GM19240 (cell line): ENCODE results near the gene HTRA3.

Source experiments
- DNase-seq: peaks from one replicate; pipeline ENCODE4 v3.0.0; 2011; ENCODE audit warnings: low spot score; ENCODE audit not compliant: insufficient read length

The HTRA3 gene

GRCh38 chr4:8291701-8292477 is 22.3 kb downstream of the HTRA3 start:
- no peak for DNase-seq

DNA sequence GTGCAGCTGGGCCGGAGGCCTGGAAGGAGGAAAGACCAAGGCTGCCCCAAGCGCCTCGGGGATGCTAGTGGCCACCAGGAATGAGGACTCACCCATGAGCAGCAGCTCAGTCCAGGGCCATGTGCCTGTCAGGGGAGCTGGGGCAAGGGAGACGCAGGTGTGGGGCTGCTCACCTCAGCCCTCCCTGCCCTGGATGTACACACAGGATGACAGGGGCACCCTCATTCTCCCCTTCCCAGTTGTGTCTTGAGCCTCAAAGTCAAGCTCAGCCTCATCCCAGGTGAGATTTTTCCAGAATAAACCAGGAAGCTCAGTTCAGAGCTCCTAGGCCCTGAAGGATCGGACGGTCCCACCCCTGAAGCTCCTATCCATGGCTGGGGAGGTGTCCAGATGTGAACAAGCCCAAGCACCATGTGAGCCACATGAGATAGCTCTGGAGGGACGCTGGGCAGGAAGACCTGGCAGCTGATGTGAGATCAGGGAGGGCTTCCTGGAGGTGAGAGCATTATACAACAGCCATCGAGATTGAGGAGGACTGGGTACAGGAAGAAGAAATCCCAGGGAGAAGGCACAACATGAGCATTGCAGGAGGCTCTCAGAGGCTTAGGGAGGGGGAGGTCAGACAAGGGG is 23.0 kb downstream of the HTRA3 start:
- DNase-seq = no peak

DNA sequence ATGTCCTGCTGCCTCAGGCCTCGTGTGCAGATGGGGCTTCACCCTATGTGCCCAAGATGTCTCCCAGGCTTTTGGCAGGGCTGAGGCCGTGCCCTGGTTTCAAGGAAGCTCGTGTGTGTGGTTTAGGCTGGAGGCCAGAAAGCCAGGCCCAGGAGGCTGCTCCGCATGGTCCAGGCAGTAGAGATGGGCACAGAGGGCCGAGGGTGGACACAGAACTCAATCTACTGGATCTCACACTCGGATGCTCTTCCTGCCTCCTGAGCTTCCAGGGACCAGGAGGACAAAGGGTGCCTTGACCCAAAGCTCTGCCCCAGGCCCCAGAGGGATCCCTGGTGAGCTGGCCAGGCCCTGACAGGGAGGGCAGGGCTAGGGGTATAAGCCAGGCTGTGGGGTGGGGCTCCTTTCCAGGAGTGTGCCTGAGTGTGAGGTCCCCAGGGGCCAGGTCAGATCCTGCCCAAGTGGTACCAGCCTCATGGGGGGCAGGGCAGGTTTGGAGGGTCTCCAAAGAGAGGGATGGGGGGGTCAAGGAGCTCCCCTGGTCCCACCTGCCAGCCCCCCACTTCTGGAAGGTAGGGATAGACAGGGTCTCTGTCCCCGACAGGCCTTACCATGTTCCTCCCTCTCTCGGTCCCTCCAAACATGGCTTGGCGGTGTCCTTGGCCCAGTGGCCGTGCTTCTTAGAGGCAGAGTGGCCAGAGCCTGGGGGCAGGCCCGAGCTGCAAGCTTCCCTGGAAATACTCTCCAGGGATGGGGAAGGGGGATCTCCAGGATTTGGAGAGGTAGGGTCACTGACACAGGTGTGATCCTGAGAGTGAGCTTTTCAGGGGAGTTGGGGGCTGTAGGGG is 23.8 kb downstream of the HTRA3 start:
- no peak for DNase-seq

GRCh38 chr4:8294036-8294435 is 24.5 kb downstream of the HTRA3 start:
- DNase-seq = no peak

GRCh38 chr4:8294775-8295174 is 25.2 kb downstream of the HTRA3 start:
- DNase-seq = no peak

- DNase-seq = no peak
Measured at GRCh38 chr4:8295471-8295870, 25.9 kb downstream of the HTRA3 start.

DNA sequence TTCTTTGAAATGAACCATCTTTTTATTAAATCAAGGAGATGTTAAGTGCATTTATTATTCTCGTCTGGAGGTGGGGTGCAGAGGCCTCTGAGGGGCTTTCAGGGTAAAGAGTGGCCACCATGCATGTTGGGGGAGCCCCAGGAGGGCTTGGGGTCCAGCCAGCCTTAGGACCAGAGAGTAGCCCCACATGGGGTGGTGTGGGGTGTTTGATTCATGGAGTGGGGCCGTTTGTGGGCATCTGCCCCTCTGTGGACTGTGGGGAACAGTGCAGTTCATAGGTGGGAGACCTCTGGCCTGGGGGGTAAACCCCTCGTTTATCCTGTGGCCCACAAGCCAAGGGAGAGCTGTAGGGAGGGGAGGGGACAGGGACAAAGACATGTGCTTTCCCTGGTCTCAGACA is 26.9 kb downstream of the HTRA3 start:
- no peak for DNase-seq

GRCh38 chr4:8297141-8297601 is 27.6 kb downstream of the HTRA3 start:
- DNase-seq = no peak

GRCh38 chr4:8297691-8298485 is 28.3 kb downstream of the HTRA3 start:
- DNase-seq = no peak

DNA sequence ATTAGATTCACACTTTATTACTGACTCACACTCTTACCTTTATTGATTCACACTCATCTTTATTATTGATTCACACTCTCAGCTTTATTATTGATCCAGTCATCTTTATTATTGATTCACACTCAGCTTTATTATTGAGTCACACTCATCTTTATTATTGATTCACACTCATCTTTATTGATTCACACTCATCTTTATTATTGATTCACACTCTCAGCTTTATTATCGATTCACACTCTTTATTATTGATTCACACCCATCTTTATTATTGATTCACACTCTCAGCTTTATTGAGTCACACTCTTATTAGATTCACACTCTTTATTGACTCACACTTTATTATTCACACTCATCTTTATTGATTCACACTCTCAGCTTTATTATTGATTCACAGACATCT is 31.3 kb downstream of the HTRA3 start:
- DNase-seq = no peak

DNA sequence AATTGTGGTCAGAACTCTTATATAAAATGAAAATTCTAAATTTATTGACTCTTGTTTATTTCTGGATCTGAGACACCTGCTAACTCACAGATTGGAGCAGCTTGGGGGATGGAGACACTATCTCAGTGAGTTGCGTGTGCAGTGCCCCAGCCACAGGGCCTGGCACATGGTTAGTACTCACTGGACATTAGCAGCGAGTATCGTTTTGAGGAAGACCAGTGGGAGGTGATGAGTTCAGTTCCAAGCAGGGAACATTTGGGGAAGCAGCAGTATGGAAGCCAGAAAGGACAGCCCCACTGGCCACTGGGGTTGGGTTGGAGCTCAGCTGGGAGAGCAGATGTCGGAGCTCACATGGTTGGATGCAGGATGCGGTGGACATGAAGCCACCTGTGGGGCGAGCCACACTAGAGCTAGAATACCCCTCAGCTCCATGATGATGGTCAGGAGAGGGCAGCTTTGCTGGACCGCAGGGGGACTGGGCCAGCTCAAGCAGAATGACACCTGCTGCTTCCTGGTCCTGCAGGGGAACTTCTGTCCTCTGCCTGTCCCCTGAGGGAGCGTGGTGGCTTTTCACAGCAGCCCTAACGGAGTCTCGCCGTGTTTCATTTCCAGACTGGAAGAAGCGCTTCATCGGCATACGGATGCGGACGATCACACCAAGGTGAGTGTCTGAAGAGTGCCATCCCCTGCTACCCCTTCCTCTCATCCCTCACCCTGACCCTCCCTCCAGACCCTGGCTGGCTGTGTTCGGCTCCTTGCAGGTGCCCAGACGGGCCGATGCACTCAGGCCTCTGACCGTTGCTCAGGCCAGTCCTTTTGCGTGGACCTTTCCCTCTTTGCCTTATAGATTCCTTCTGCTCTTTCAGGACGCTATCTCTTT is 32.5 kb downstream of the HTRA3 start:
- DNase-seq = no peak

- DNase-seq = no peak
Measured at GRCh38 chr4:8303081-8303480, 33.5 kb downstream of the HTRA3 start.

DNA sequence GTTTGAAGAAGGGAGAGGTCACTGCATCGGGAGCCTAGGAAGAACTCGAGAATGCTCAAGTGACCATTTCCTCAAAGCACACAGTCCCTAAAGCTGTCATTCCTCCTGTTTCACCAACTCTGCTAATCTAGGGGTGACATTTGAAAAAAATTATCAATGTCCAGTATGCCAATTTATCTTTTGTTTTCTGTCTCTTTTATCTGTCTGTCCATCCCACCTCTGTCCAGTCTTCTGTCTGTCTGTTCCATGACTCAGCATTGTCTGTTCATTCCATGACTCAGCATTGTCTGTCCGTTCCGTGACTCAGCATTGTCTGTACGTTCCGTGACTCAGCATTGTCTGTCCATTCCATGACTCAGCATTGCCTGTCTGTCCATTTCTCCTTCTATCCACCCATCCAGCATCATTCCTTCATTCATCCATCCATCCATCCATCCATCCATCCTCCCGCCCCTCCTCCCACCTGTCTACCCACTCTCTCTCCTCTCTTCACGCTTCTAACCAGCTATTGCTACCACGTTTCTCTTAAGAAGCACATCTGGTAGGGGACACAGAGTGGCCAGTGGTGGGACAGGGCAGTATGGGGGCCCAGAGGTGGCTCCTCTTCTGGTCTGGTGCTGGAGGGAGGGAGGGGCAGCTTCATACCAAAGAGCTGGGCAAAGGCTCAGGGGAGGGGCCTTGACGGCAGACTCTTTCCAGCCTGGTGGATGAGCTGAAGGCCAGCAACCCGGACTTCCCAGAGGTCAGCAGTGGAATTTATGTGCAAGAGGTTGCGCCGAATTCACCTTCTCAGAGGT is 34.1 kb downstream of the HTRA3 start:
- no peak for DNase-seq

- no peak for DNase-seq
Measured at GRCh38 chr4:8304827-8305695, 35.5 kb downstream of the HTRA3 start.

DNA sequence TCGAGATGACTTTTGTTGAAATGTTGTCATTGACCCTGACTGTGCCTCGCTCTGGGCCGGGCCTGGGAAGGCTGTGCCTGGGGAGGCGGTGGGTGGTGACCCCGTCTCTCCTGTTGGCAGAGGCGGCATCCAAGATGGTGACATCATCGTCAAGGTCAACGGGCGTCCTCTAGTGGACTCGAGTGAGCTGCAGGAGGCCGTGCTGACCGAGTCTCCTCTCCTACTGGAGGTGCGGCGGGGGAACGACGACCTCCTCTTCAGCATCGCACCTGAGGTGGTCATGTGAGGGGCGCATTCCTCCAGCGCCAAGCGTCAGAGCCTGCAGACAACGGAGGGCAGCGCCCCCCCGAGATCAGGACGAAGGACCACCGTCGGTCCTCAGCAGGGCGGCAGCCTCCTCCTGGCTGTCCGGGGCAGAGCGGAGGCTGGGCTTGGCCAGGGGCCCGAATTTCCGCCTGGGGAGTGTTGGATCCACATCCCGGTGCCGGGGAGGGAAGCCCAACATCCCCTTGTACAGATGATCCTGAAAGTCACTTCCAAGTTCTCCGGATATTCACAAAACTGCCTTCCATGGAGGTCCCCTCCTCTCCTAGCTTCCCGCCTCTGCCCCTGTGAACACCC is 36.4 kb downstream of the HTRA3 start:
- DNase-seq = no peak

DNA sequence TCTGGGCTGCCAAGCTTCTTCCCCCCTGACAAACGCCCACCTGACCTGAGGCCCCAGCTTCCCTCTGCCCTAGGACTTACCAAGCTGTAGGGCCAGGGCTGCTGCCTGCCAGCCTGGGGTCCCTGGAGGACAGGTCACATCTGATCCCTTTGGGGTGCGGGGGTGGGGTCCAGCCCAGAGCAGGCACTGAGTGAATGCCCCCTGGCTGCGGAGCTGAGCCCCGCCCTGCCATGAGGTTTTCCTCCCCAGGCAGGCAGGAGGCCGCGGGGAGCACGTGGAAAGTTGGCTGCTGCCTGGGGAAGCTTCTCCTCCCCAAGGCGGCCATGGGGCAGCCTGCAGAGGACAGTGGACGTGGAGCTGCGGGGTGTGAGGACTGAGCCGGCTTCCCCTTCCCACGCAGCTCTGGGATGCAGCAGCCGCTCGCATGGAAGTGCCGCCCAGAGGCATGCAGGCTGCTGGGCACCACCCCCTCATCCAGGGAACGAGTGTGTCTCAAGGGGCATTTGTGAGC is 37.0 kb downstream of the HTRA3 start:
- no peak for DNase-seq

DNA sequence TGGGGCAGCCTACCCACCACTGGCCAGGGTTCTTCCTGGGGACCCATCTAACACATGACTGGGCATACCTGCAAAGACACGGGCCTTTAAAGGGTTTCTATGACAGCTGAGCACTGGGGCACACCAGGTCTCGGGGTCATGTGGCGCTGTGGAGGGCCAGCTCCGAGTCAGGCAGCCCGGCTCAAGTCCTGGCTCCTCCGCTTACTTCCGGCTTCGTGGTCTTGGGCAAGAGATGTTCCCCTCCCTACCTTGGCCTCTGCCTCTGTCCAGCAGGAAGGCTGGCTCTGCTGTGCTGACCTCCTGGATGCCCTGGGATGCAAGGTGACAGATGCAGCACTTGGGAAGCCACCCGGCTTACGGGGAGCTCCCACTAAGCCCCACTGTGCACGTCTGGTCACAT is 37.6 kb downstream of the HTRA3 start:
- no peak for DNase-seq

DNA sequence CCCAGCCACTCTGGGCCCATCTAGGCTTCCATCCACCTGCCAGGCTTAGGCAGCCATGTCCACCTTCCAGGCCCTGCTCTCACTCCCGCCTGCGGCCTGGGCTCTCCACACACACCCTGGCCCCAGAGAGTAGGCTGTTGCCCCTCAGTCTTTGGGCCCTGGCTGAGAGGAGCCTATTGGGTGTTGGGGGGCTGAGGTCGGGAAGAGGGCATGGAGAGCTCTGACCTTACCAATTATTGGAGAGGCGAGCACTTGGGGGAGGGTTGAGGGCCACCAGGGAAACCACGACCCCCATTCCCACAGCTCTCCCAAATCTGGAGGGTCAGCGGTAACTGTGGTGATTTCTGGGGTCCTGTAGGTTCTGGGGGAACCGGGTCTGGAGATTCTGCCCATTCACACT is 38.2 kb downstream of the HTRA3 start:
- DNase-seq = no peak
